ENCODE results near the gene CLIC2. TPM values are rescaled to one million over a fixed set of nuclear protein-coding genes. Genes with fewer than 3 reads are reported as not detected.

Gene CLIC2
- total RNA-seq, 1 donor from 2014 or later, result 0.99 TPM

DNA sequence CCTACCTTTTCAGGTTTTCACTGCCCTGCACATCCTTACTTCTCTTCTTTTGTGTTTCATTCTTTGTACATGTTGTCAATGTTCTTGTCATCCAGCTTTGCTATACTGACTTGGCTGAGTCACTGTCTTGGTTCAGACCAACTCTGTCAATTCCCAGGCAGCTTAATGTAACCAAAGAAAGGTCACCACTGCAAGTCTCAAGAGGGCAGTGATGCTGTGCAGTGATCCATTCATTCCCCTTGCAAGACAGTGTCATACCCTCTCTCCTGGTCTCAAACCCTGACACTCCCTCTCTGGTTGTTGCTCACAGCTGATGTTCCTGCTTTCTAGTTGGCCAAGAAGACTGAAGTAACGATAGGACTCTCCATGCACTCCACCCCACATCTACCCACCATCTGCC lies 87.7 kb downstream of the CLIC2 start:
- H3K27me3 Mint-ChIP-seq (ENCODE audit: unreplicated experiment), result no peaks in the 10 kb centered on the region
- no peaks in the 10 kb centered on the region for H3K4me1 Mint-ChIP-seq (ENCODE audit: unreplicated experiment)
- no peak for TF ChIP-seq CTCF (IDR thresholded peaks at IDR 0.05)
- no peak for DNase-seq (ENCODE audit: extremely low spot score, unreplicated experiment)
- H3K27ac Mint-ChIP-seq (ENCODE audit: unreplicated experiment), result no peak overlapping the region
- peaks cover 22% of the 10 kb centered on the region for H3K9me3 Mint-ChIP-seq (ENCODE audit: unreplicated experiment)
- no peaks in the 10 kb centered on the region for H3K36me3 Mint-ChIP-seq (ENCODE audit: unreplicated experiment)
- H3K4me3 Mint-ChIP-seq (ENCODE audit: unreplicated experiment), result no peak overlapping the region

GRCh38 chrX:155242300-155242699 lies 92.1 kb downstream of the CLIC2 start:
- Mint-ChIP-seq H3K4me1 (ENCODE audit: unreplicated experiment) (no peaks in the 10 kb centered on the region), H3K36me3 (ENCODE audit: unreplicated experiment) (peaks cover 7% of the 10 kb centered on the region), H3K27me3 (ENCODE audit: unreplicated experiment) (no peaks in the 10 kb centered on the region), H3K9me3 (ENCODE audit: unreplicated experiment) (peaks cover 16% of the 10 kb centered on the region), H3K4me3 (ENCODE audit: unreplicated experiment) (no peak overlapping the region), H3K27ac (ENCODE audit: unreplicated experiment) (no peak overlapping the region)
- no peak for TF ChIP-seq CTCF (IDR thresholded peaks at IDR 0.05)
- DNase-seq (ENCODE audit: extremely low spot score, unreplicated experiment), result no peak

GRCh38 chrX:155237719-155238118 lies 96.7 kb downstream of the CLIC2 start:
- Mint-ChIP-seq H3K4me1 (ENCODE audit: unreplicated experiment) (peaks cover 4% of the 10 kb centered on the region), H3K9me3 (ENCODE audit: unreplicated experiment) (peaks cover 4% of the 10 kb centered on the region), H3K27ac (ENCODE audit: unreplicated experiment) (no peak overlapping the region)

GRCh38 chrX:155235891-155236290 lies 98.5 kb downstream of the CLIC2 start:
- no peak for TF ChIP-seq CTCF (IDR thresholded peaks at IDR 0.05)
- H3K27ac Mint-ChIP-seq (ENCODE audit: unreplicated experiment), result no peak overlapping the region
- H3K4me1 Mint-ChIP-seq (ENCODE audit: unreplicated experiment), result peaks cover 4% of the 10 kb centered on the region
- peaks cover 22% of the 10 kb centered on the region for H3K36me3 Mint-ChIP-seq (ENCODE audit: unreplicated experiment)
- H3K4me3 Mint-ChIP-seq (ENCODE audit: unreplicated experiment), result no peak overlapping the region
- H3K9me3 Mint-ChIP-seq (ENCODE audit: unreplicated experiment), result peaks cover 4% of the 10 kb centered on the region
- no peaks in the 10 kb centered on the region for H3K27me3 Mint-ChIP-seq (ENCODE audit: unreplicated experiment)
- no peak for DNase-seq (ENCODE audit: extremely low spot score, unreplicated experiment)

More at GRCh38 chrX:155237719-155238118, 96.7 kb downstream of the CLIC2 start:
- Mint-ChIP-seq H3K27me3 (ENCODE audit: unreplicated experiment) (no peaks in the 10 kb centered on the region), H3K4me3 (ENCODE audit: unreplicated experiment) (no peak overlapping the region), H3K36me3 (ENCODE audit: unreplicated experiment) (peaks cover 17% of the 10 kb centered on the region)
- no peak for TF ChIP-seq CTCF (IDR thresholded peaks at IDR 0.05)
- no peak for DNase-seq (ENCODE audit: extremely low spot score, unreplicated experiment)

- peaks cover 13% of the 10 kb centered on the region for H3K4me1 Mint-ChIP-seq (ENCODE audit: unreplicated experiment)
- H3K4me3 Mint-ChIP-seq (ENCODE audit: unreplicated experiment), result no peak overlapping the region
- H3K36me3 Mint-ChIP-seq (ENCODE audit: unreplicated experiment), result peaks cover 21% of the 10 kb centered on the region
- no peak for TF ChIP-seq CTCF (IDR thresholded peaks at IDR 0.05)
- H3K27ac Mint-ChIP-seq (ENCODE audit: unreplicated experiment), result no peak overlapping the region
- peaks cover 4% of the 10 kb centered on the region for H3K9me3 Mint-ChIP-seq (ENCODE audit: unreplicated experiment)
- no peaks in the 10 kb centered on the region for H3K27me3 Mint-ChIP-seq (ENCODE audit: unreplicated experiment)
- DNase-seq (ENCODE audit: extremely low spot score, unreplicated experiment), result no peak
Observed at GRCh38 chrX:155231163-155231562, 103.3 kb downstream of the CLIC2 start.

Small RNA genes lying within 50 kb of the gene (microRNA-seq; reads per million reads assigned to microRNA genes)
- not detected for gene MIR1184-2 (ENCODE audit: unreplicated experiment)

Other genes starting within 250 kb of the CLIC2 start
- gene VBP1, start 118.2 kb downstream of the CLIC2 start, total RNA-seq, result 34.8 and 41.2 TPM in 2 replicates
- 2.6 and 3.0 TPM in 2 replicates for gene RAB39B, start 70.1 kb downstream of the CLIC2 start, total RNA-seq
- not detected in 2 replicates for gene F8A2, start 47.5 kb upstream of the CLIC2 start, total RNA-seq
- gene F8A3, start 124.0 kb upstream of the CLIC2 start, total RNA-seq, result 4.0 and 5.6 TPM in 2 replicates